Kidney epithelial cell (primary cell): ENCODE data around the gene DLGAP1. TPM values are rescaled to one million over a fixed set of nuclear protein-coding genes. Genes with fewer than 3 reads are reported as not detected.

ENCODE experiments used
- DNase-seq: peaks from one replicate; pipeline ENCODE4 v3.0.0-alpha.2; 2010; ENCODE audit warnings: low read depth
- H3K27me3 ChIP-seq: 2 replicates; pipeline ENCODE4 v1.6.0; 2011; ENCODE audit warnings: low read length; ENCODE audit not compliant: control insufficient read depth, insufficient read depth
- H3K36me3 ChIP-seq: 2 replicates; pipeline ENCODE4 v1.5.1; 2011; ENCODE audit warnings: low read length; ENCODE audit not compliant: control insufficient read depth, insufficient read depth
- H3K4me3 ChIP-seq: 2 replicates; pipeline ENCODE4 v1.5.1; 2011; ENCODE audit warnings: low read depth, mild to moderate bottlenecking, control low read depth, low read length
- CTCF ChIP-seq: IDR thresholded peaks from 2 replicates; pipeline ENCODE4 v1.5.1; 2011; ENCODE audit warnings: mild to moderate bottlenecking, moderate library complexity, low read length, control low read depth, inconsistent platforms; ENCODE audit not compliant: insufficient read depth, poor library complexity, severe bottlenecking
- total RNA-seq: library from RNA; depleted of rRNA; stranded (reverse); fragments of >200 nt; gene quantifications from 2 replicates; pipeline ENCODE4 v1.2.3, GENCODE V29; 2015

The DLGAP1 gene
- total RNA-seq, 1 donor from 2014 or later, result 2.6 TPM

GRCh38 chr18:3921826-3922225, 533.3 kb downstream of the DLGAP1 start:
- no peak overlapping the region for H3K4me3 ChIP-seq
- no peaks in the 10 kb centered on the region for H3K27me3 ChIP-seq
- DNase-seq, result no peak
- TF ChIP-seq CTCF, result no peak
- H3K36me3 ChIP-seq, result no peaks in the 10 kb centered on the region

GRCh38 chr18:3920832-3921231, 534.3 kb downstream of the DLGAP1 start:
- Histone ChIP-seq H3K36me3 (no peaks in the 10 kb centered on the region), H3K4me3 (no peak overlapping the region), H3K27me3 (no peaks in the 10 kb centered on the region)
- TF ChIP-seq CTCF, result no peak
- DNase-seq, result no peak

- no peak for DNase-seq
- no peaks in the 10 kb centered on the region for H3K27me3 ChIP-seq
- no peaks in the 10 kb centered on the region for H3K36me3 ChIP-seq
- no peak overlapping the region for H3K4me3 ChIP-seq
- no peak for TF ChIP-seq CTCF
Observed at GRCh38 chr18:3919396-3920061, 535.6 kb downstream of the DLGAP1 start.

GRCh38 chr18:3916082-3916481, 539.0 kb downstream of the DLGAP1 start:
- Histone ChIP-seq H3K4me3 (no peak overlapping the region), H3K27me3 (no peaks in the 10 kb centered on the region), H3K36me3 (no peaks in the 10 kb centered on the region)
- TF ChIP-seq CTCF, result no peak
- no peak for DNase-seq

- Histone ChIP-seq H3K27me3 (no peaks in the 10 kb centered on the region), H3K4me3 (no peak overlapping the region), H3K36me3 (no peaks in the 10 kb centered on the region)
- TF ChIP-seq CTCF, result no peak
- DNase-seq, result no peak
Observed at GRCh38 chr18:3914833-3915610, 540.1 kb downstream of the DLGAP1 start.

GRCh38 chr18:3914109-3914508, 541.0 kb downstream of the DLGAP1 start:
- Histone ChIP-seq H3K36me3 (no peaks in the 10 kb centered on the region), H3K27me3 (no peaks in the 10 kb centered on the region), H3K4me3 (no peak overlapping the region)
- no peak for DNase-seq
- TF ChIP-seq CTCF, result no peak
